ENCODE results near the gene ARHGAP27.

DNA sequence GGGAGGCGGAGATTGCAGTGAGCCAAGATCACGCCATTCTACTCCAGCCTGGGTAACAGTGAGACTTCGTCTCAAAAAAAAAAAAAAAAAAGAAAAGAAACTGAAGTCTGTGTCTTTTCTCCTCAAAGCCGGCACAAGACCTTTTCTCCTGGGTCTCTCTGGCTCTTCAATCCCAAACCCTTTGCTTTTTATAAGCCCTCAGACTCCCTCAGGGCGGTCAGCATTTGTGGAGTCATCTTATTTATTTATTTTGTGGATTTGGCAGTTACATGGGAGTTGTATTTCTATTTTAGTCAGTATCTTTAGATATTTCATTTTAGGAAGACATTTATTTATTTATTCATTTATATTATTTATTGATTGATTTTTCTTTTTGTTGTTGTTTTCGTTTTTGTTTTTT is 58.2 kb downstream of the ARHGAP27 start:
- TF ChIP-seq EZH2 (IDR thresholded peaks at IDR 0.05; ENCODE audit: low read length): no peak
- TF ChIP-seq, protein P1, sequence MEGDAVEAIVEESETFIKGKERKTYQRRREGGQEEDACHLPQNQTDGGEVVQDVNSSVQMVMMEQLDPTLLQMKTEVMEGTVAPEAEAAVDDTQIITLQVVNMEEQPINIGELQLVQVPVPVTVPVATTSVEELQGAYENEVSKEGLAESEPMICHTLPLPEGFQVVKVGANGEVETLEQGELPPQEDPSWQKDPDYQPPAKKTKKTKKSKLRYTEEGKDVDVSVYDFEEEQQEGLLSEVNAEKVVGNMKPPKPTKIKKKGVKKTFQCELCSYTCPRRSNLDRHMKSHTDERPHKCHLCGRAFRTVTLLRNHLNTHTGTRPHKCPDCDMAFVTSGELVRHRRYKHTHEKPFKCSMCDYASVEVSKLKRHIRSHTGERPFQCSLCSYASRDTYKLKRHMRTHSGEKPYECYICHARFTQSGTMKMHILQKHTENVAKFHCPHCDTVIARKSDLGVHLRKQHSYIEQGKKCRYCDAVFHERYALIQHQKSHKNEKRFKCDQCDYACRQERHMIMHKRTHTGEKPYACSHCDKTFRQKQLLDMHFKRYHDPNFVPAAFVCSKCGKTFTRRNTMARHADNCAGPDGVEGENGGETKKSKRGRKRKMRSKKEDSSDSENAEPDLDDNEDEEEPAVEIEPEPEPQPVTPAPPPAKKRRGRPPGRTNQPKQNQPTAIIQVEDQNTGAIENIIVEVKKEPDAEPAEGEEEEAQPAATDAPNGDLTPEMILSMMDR (optimal IDR thresholded peaks at IDR 0.05 in 1 of 3, IDR thresholded peaks at IDR 0.05 in 1 of 3, conservative IDR thresholded peaks at IDR 0.05 in 1 of 3; ENCODE audit: extremely low read depth in 1 of 3, insufficient read depth in 2 of 3, low read length in 3 of 3): no peak
